Esophagus muscularis mucosa (tissue), 3 donors: Measurements from ENCODE around the gene SEH1L.

Source experiments
- POLR2A ChIP-seq: fragments of 450-650 bp; IDR thresholded peaks from one replicate; pipeline ENCODE4 v1.6.1; 2017; ENCODE audit warnings: antibody characterized with exemption, moderate library complexity, mild to moderate bottlenecking, low read depth
- POLR2AphosphoS5 ChIP-seq, 2 donors: sonication (generic); formaldehyde crosslinking; IDR thresholded peaks; one replicate each; pipeline ENCODE4 v1.6.1; 2017; ENCODE audit warnings: antibody characterized with exemption in 2 of 2
- TF ChIP-seq, protein P1 (sequence below), 3 experiments: fragments of 200-600 bp in 2 of 3; fragments of 450-650 bp in 1 of 3; sonication (generic) in 2 of 3; IDR thresholded peaks; one replicate each; pipeline ENCODE4 v1.5.1; 2017 to 2019; ENCODE audit warnings: antibody characterized with exemption in 3 of 3, mild to moderate bottlenecking in 2 of 3, moderate library complexity in 1 of 3

DNA sequence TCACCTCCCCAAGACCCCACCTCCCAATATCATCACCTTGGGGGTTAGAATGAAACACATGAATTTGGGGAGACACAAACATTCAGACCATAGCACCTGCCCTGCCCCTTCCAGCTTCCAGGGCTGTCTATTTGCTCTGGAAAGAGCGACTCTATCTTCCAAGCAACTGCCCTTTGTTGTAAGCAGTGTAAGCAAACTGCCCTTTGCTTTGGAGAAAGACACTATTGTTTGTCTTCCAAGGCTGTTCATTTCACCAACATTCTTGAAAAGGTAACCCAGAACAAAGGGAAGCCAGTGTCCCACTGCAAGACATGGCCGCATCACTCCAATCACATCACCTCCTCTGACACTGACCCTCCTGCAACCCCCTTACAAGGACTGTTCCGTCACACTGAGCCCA lies 16.9 kb upstream of the SEH1L start:
- TF ChIP-seq, protein P1, sequence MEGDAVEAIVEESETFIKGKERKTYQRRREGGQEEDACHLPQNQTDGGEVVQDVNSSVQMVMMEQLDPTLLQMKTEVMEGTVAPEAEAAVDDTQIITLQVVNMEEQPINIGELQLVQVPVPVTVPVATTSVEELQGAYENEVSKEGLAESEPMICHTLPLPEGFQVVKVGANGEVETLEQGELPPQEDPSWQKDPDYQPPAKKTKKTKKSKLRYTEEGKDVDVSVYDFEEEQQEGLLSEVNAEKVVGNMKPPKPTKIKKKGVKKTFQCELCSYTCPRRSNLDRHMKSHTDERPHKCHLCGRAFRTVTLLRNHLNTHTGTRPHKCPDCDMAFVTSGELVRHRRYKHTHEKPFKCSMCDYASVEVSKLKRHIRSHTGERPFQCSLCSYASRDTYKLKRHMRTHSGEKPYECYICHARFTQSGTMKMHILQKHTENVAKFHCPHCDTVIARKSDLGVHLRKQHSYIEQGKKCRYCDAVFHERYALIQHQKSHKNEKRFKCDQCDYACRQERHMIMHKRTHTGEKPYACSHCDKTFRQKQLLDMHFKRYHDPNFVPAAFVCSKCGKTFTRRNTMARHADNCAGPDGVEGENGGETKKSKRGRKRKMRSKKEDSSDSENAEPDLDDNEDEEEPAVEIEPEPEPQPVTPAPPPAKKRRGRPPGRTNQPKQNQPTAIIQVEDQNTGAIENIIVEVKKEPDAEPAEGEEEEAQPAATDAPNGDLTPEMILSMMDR (IDR thresholded peaks at IDR 0.05): no peak
- TF ChIP-seq POLR2A: no peak
- TF ChIP-seq POLR2AphosphoS5 (IDR thresholded peaks at IDR 0.05): no peak
